ENCODE data around the gene PPP1R9A. TPM values are rescaled to one million over a fixed set of nuclear protein-coding genes. Genes with fewer than 3 reads are reported as not detected.

The PPP1R9A gene
- total RNA-seq, 1 experiment from 2014 or later, result 15.6 TPM

DNA sequence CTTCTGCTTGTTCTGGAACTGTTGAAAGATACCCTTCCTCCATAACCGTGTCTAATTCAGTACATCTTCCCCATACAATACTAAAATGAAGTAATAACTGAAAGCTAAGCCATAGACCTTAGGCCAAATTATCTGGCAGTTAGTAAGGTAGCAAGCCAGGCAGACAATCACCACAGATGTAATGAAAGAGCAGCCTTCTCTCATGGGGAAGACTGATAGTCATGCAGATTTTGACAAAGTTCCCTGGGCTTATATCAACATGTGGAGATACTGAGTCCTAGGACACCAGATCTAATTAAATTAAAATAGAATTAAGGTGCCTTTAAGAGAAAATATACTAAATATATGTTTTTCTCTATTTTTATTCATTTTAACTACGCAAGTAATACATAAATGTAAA lies 355.5 kb downstream of the PPP1R9A start:
- intact Hi-C loops (cut with micrococcal nuclease; ENCODE audit: unreplicated experiment), result no loop called here
- no peaks in the 10 kb centered on the region for H3K36me3 ChIP-seq (ENCODE audit: insufficient read depth, low read length, poor library complexity, severe bottlenecking)
- no peak for DNase-seq (ENCODE audit: low spot score)
- H3K27me3 ChIP-seq (replicated peaks; ENCODE audit: insufficient read depth, low read depth, low read length, poor library complexity), result no peaks in the 10 kb centered on the region
- no TSS peak for BruUV-seq (replicated peaks)
- H3K27ac ChIP-seq (ENCODE audit: low read depth, low read length, poor library complexity, severe bottlenecking), result no peak overlapping the region
- TF ChIP-seq, protein P1, sequence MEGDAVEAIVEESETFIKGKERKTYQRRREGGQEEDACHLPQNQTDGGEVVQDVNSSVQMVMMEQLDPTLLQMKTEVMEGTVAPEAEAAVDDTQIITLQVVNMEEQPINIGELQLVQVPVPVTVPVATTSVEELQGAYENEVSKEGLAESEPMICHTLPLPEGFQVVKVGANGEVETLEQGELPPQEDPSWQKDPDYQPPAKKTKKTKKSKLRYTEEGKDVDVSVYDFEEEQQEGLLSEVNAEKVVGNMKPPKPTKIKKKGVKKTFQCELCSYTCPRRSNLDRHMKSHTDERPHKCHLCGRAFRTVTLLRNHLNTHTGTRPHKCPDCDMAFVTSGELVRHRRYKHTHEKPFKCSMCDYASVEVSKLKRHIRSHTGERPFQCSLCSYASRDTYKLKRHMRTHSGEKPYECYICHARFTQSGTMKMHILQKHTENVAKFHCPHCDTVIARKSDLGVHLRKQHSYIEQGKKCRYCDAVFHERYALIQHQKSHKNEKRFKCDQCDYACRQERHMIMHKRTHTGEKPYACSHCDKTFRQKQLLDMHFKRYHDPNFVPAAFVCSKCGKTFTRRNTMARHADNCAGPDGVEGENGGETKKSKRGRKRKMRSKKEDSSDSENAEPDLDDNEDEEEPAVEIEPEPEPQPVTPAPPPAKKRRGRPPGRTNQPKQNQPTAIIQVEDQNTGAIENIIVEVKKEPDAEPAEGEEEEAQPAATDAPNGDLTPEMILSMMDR (conservative IDR thresholded peaks at IDR 0.05; ENCODE audit: low read depth, low read length), result no peak
- TF ChIP-seq EZH2 (IDR thresholded peaks at IDR 0.05; ENCODE audit: borderline replicate concordance, low read depth, low read length, poor library complexity, severe bottlenecking), result no peak
- no peak overlapping the region for H3K4me3 ChIP-seq (ENCODE audit: low read depth, low read length, poor library complexity, severe bottlenecking)
- ChIA-PET POLR2A (ENCODE audit: low non-redundant PET) (interaction anchor here (0.7 kb wide), 1 partner anchor 150 kb away, joined by 6 read pairs; no protein-coding TSS in a partner anchor), CTCF (no interaction called here)
- H3K4me1 ChIP-seq (ENCODE audit: insufficient read depth, low read length, poor library complexity, severe bottlenecking), result no peaks in the 10 kb centered on the region
- no peaks in the 10 kb centered on the region for H3K9me3 ChIP-seq (ENCODE audit: low read depth, low read length, poor library complexity, severe bottlenecking)

DNA sequence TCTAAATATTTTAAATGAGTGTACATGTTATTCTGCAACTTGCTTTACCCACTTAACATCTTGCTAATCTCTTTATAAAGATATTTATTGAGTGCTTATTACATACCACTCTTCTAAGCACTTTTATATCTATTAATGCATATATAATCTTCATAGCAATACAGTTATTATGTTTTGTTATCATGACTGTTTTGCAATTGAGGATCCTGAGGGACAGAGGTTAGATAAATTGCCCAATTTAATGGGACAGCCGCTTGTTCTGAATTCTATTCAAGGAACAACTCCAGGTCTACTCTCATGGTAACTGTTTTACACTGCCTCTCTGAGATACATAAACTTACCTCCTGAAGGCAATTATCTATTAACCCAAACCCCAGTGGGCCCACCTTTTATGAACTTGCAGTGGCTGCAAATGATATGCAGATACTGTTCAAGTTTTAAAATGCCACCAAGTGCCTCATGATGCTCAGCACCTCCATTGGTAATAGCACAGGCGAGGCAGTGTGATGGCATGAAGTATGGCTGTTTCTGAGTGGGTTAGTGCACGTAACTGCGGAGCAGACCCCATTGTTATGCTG lies 356.5 kb downstream of the PPP1R9A start:
- Histone ChIP-seq H3K4me1 (ENCODE audit: insufficient read depth, low read length, poor library complexity, severe bottlenecking) (no peaks in the 10 kb centered on the region), H3K9me3 (ENCODE audit: low read depth, low read length, poor library complexity, severe bottlenecking) (no peaks in the 10 kb centered on the region), H3K27ac (ENCODE audit: low read depth, low read length, poor library complexity, severe bottlenecking) (no peak overlapping the region), H3K27me3 (replicated peaks; ENCODE audit: insufficient read depth, low read depth, low read length, poor library complexity) (no peaks in the 10 kb centered on the region), H3K36me3 (ENCODE audit: insufficient read depth, low read length, poor library complexity, severe bottlenecking) (no peaks in the 10 kb centered on the region), H3K4me3 (ENCODE audit: low read depth, low read length, poor library complexity, severe bottlenecking) (no peak overlapping the region)
- ChIA-PET CTCF (interaction anchor here (0.7 kb wide), 1 partner anchor 431 kb away, joined by 3 read pairs; no protein-coding TSS in a partner anchor), POLR2A (ENCODE audit: low non-redundant PET) (no interaction called here)
- no TSS peak for BruUV-seq (replicated peaks)
- intact Hi-C loops (cut with micrococcal nuclease; ENCODE audit: unreplicated experiment), result no loop called here
- DNase-seq (ENCODE audit: low spot score), result no peak
- TF ChIP-seq EZH2 (IDR thresholded peaks at IDR 0.05; ENCODE audit: borderline replicate concordance, low read depth, low read length, poor library complexity, severe bottlenecking), result no peak
- TF ChIP-seq, protein P1 (conservative IDR thresholded peaks at IDR 0.05; ENCODE audit: low read depth, low read length), result no peak

DNA sequence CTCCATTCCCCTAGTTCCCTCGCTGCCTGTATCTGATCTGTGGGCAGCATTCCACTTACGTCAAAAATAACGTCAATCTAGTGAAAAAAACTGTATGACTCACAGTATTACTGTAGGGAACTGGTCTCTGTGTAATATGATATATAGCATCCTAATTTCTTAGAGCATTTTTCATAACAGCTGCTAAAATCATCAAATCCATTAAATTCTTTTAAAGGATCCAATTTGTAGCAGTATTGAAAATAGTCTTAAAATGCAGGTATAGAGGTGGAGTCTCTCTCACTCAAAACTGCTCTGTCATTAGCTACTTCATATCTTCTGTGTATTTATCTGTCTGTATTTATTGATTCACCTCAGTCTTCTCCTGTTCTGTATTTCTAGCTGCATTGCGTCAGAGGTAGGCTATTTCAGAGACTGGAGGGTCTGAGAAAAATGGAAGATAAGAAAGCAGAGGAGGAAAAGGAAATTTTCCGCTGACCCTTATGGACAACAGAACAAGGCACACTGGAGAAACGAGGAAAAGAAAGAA lies 357.0 kb downstream of the PPP1R9A start:
- no peak for TF ChIP-seq EZH2 (IDR thresholded peaks at IDR 0.05; ENCODE audit: borderline replicate concordance, low read depth, low read length, poor library complexity, severe bottlenecking)
- TF ChIP-seq, protein P1 (conservative IDR thresholded peaks at IDR 0.05; ENCODE audit: low read depth, low read length), result no peak
- BruUV-seq (replicated peaks), result no TSS peak
- Histone ChIP-seq H3K4me1 (ENCODE audit: insufficient read depth, low read length, poor library complexity, severe bottlenecking) (no peaks in the 10 kb centered on the region), H3K27me3 (replicated peaks; ENCODE audit: insufficient read depth, low read depth, low read length, poor library complexity) (no peaks in the 10 kb centered on the region), H3K27ac (ENCODE audit: low read depth, low read length, poor library complexity, severe bottlenecking) (no peak overlapping the region), H3K9me3 (ENCODE audit: low read depth, low read length, poor library complexity, severe bottlenecking) (no peaks in the 10 kb centered on the region), H3K4me3 (ENCODE audit: low read depth, low read length, poor library complexity, severe bottlenecking) (no peak overlapping the region), H3K36me3 (ENCODE audit: insufficient read depth, low read length, poor library complexity, severe bottlenecking) (no peaks in the 10 kb centered on the region)
- peak; percentile 5 for DNase-seq (ENCODE audit: low spot score)
- POLR2A ChIA-PET (ENCODE audit: low non-redundant PET), result no interaction called here
- CTCF ChIA-PET, result interaction anchor here (0.7 kb wide), 1 partner anchor 430 kb away, joined by 3 read pairs; no protein-coding TSS in a partner anchor
- intact Hi-C loops (cut with micrococcal nuclease; ENCODE audit: unreplicated experiment), result no loop called here
